Measurements from ENCODE around the gene STT3A.
A peak's percentile ranks its signal among the peaks of the same experiment; 100 is the strongest.
"Not testable (repeated sequence)": the region's sequence is repeated elsewhere in the genome, so short reads cannot be mapped to it uniquely, and the experiment has no call there.

Gene STT3A

GRCh38 chr11:125592305-125593113 lies at the start of gene STT3A:
Gene STT3A, plus strand, starts transcription at chr11:125592852. Its CDS starts 3,064 bp downstream, at chr11:125595916.
- DNase-seq (ENCODE audit: low spot score), result peak; percentile 95

DNA sequence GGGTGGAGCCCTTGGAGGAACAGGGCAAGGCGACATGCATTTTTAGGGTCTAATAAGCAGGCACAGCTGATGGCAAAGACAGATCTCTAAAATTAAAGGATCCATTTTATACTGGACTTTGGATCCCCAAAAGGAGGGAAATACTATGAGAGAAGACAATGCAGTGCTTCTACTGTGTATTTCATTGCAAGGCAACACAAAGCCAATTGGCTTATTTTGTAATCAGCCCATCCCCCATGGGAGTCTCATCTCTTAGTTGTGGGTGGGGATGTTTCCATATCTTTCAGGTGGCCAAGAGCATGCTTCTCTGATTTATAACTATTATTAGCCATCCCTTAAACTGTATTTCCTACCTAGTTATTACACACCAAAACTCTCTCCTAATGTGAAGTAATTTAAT lies 41.9 kb upstream of the STT3A start:
- DNase-seq (ENCODE audit: low spot score), result no peak

DNA sequence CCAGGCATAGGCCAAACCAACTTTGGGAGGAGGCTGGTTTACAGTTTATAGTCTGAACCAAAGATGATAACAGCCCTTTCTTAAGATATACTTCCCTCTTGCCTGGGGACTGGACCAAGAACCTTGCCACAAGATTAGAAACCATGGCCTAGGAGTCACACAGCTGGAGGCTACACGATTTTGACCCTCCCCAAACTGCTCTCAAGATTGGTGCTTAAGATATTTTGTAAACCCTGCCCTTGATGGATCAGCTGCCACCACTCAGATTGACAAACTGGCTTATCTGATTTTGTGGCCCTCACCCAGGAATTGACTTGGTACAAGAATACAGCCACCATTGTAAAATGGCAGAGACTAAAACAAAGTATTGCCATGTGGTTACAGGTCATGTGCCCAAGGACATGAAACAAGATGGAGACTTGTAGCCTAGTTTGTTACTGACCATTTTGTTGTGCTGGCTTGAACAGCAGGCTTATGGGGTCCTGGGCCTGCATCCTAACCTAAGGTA lies 40.8 kb upstream of the STT3A start:
- no peak for DNase-seq (ENCODE audit: low spot score)

GRCh38 chr11:125552927-125553326 lies 39.7 kb upstream of the STT3A start:
- no peak for DNase-seq (ENCODE audit: low spot score)

DNA sequence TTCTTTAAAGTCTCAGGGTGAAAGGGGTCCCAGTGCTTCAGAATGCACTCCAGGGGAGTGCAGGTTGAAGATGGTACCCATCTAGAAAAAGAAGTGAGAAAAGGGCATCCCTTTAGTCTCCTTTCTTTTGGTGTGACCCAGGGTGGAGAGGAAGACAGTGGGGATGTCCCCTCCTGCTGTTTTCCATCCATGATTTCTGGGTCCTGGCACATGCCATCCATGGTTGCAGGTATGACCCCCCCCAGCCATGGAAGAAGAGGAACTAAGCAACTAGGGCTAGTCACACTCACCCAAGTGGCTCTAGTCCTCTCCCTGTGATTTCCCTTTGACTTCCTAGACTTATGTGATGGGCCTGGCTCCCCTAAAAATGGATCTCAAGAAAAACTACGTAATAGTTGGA lies 39.3 kb upstream of the STT3A start:
- no peak for DNase-seq (ENCODE audit: low spot score)

DNA sequence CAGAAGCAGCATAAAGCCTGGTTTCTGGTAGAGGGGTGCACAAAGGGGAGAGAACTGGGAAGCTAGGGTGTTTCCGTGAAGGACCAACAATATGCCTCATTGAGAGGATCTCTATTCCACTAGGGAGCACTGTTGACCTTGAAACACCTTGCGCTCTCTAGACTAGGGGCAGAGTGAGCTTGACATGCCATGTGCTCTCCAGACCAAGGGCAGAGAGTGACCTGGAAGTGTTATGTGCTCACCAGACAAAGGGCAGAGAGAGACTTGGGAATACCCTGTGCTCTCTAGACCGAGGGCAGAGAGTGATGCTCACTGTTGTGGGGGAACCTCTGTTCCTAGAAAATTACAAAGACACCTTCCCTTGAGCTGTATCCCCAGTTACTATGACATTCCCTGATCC lies 38.6 kb upstream of the STT3A start:
- DNase-seq (ENCODE audit: low spot score), result no peak

- no peak for DNase-seq (ENCODE audit: low spot score)
Observed at GRCh38 chr11:125559888-125560287, 32.8 kb upstream of the STT3A start.

DNA sequence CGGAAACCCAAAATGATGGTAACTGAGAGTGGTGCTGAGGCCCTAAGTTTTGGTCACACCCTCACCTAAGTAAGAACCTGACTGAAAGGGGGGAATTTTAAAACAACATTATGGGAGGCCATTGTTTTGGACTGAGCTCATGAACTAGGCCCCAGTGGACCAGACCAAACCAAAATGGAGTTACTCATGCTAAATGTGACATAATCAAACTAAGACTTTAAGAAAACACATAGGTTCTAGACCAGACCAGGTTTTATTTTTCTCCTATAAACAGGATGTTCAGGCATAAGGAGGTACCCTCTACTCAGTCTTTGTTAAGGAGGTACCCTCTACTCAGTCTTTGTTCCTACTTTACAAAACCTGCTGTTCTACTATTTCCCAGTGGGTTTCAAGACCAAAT lies 30.7 kb upstream of the STT3A start:
- DNase-seq (ENCODE audit: low spot score), result no peak

DNA sequence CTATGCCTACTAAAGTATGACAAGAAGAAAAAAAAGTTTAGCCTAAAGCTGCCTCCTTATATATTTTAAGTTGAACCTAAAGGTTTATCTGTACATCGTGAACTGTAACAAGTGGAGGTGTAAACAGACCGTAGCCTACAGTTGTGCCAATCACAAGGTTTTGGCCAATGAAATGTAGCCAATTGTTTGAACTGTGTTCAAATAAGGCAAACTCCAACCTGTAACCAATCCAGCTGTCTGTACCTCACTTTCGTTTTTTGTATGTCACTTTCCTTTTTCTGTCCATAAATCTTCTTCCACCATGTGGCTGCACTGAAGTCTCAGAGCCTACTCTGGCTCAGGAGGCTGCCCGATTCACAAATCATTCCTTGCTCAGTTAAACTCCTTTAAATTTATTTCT lies 30.2 kb upstream of the STT3A start:
- DNase-seq (ENCODE audit: low spot score), result no peak

DNA sequence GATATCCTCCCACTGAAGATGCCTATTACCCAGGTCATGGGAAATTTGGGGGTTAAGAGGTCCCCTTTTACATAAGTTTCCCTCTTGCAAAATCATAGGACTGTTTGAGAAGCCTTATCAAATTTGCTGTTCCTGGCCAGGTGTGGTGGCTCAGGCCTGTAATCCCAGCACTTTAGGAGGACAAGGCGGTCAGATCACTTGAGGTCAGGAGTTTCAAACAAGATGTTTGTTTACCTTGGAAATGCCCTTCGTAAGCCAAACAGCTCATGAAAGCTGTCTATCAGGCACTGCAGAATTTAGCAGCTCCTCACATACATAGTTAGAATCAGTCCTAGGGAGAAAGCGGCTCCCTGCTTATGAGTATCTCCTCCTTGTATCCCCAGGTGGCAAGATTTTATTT lies 28.3 kb upstream of the STT3A start:
- no peak for DNase-seq (ENCODE audit: low spot score)

GRCh38 chr11:125566235-125566634 lies 26.4 kb upstream of the STT3A start:
- no peak for DNase-seq (ENCODE audit: low spot score)

- peak; percentile 94 for DNase-seq (ENCODE audit: low spot score)
Observed at GRCh38 chr11:125568970-125569914, 23.4 kb upstream of the STT3A start, which contains the start of gene EI24. Gene EI24, plus strand, starts transcription at chr11:125569477. Its CDS starts 3,051 bp downstream, at chr11:125572528.

GRCh38 chr11:125569915-125570621 lies 22.6 kb upstream of the STT3A start:
- DNase-seq (ENCODE audit: low spot score), result peak; percentile 14

DNA sequence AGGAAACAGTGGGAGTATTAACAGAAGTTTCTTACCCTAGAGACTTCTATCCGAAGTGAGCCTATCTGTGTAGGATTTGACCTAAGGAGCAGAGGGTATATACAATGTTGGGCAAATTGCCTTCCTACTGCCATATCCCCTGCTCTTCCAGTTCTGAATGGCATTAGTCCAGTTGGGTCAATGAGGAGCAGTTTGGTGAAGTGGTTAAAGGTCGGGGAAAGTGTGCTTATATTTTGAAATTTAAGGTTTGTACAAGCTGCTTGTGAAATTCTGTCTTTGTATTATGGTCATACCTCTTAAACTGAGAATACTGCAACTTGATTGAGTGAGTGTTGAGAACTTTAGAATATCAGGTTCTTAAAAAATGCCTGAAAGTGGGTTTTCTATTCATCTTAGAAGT lies 21.7 kb upstream of the STT3A start:
- no peak for DNase-seq (ENCODE audit: low spot score)

- DNase-seq (ENCODE audit: low spot score), result no peak
Observed at GRCh38 chr11:125572916-125573315, 19.7 kb upstream of the STT3A start.

DNA sequence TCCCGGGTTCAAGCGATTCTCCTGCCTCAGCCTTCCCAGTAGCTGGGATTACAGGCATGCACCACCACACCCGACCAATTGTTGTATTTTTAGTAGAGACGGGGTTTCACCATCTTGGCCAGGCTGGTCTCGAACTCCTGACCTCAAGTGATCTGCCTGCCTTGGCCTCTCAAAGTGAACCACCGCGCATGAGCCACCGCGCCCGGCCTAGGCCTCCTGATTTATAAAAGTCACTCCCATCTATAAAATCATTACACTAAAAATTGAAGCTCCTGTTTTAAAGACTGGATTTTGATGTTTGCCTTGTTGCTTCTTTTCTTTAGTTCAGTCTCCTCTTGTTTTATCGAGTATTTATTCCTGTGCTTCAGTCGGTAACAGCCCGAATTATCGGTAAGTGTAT lies 15.5 kb upstream of the STT3A start:
- DNase-seq (ENCODE audit: low spot score), result not testable (repeated sequence)

DNA sequence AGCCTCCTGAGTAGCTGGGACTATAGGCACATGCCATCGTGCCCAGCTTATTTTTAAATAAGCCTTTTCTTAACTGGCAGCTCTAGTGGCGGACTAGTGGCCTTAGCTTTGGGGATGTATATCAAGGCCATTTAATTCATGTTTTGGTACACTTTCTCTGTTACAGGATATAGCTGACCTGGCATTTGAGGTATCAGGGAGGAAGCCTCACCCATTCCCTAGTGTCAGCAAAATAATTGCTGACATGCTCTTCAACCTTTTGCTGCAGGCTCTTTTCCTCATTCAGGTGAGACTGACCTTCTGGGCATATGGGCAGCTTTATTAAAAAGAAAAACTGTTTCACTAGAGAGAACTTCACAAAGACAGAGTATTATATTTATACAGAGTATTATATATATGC lies 13.9 kb upstream of the STT3A start:
- DNase-seq (ENCODE audit: low spot score), result no peak

GRCh38 chr11:125579811-125580210 lies 12.8 kb upstream of the STT3A start:
- no peak for DNase-seq (ENCODE audit: low spot score)

DNA sequence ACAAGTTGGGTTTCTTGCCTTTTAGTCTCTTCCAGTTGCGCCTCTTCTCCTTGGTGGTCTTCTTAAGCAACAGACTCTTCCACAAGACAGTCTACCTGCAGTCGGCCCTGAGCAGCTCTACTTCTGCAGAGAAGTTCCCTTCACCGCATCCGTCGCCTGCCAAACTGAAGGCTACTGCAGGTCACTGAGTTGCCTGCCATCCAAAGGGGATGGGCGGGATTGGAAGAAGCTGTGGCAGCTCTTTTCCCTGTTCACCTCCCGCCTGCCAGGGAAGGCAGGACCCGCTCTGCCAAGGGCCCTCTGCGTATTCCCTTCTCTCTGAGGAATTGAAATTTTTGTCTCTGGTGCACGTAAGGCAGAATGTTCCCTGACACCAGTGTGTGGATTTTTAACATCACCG lies 9.2 kb upstream of the STT3A start:
- DNase-seq (ENCODE audit: low spot score), result no peak

DNA sequence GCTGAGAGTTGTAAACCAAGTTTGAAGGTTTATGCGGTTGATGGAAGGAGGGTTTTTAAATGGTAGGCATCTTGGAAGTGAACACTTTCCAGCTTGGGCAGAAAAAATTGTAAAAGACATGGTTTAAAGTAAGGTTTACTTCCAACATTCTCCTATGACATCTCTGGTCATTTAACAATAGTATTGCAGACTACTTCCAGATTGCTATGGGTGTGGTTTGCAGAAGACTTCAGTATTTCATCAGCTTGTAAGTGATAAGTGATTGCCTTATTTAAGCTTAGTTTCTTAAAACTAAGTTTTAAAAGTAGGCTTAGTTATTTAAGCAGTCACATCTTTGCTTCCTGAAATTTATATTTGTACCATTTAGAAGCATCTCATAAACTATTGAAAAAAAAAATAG lies 7.2 kb upstream of the STT3A start:
- no peak for DNase-seq (ENCODE audit: low spot score)

DNA sequence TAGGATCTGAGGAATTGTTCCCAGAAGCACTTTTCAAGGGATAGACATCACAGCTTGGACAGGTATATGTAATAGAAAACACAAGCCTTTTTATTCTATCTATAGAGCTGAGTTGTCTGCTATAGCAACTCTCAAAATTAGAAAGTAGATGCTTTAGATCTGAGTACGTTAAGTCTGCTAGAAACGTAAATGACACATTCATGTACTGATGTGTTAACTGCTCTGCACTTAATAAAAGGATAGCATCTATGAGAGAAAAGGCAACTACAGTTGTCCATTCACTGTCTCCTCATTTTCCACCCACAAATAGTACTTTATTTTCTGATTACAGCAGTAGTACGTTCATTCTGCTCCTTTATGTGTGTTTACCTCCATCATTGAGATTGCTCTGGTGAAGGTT lies 6.0 kb upstream of the STT3A start:
- DNase-seq (ENCODE audit: low spot score), result no peak

DNA sequence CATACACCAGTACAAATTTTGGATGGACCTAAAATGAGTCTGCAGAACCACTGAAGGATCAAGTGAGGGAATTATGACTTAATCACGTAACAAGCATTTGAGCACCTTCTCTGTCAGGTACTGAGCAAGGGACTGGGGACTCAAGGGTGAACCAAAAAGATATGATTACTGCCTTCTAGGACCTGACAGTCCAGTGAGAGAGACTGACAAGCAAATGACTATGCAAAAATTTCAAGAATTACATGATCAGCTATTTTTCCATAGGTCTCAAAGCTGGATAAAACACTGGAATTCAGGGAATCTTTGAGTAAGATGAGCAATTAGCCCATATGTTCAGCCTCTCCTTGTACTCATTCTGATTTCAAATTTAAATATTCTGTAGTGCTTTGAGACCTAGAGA lies 5.2 kb upstream of the STT3A start:
- DNase-seq (ENCODE audit: low spot score), result no peak
